A549 (cell line): Measurements from ENCODE around the gene SLAMF8. TPM values are rescaled to one million over a fixed set of nuclear protein-coding genes. Genes with fewer than 3 reads are reported as not detected.

Experiments used
- ATAC-seq, 2 experiments: fragments of 200-7000 bp in 1 of 2; fragments of >200 bp in 1 of 2; cut with Nextera tagmentation in 1 of 2; cut with Tn5 transposase in 1 of 2; 3 replicates each; pipeline versions ENCODE4 v1.8.0 to v1.9.1; 2018 to 2020; ENCODE audit warnings: mild to moderate bottlenecking in 1 of 2, moderate library complexity in 1 of 2
- CTCF ChIA-PET: fragments of 300-600 bp; sonication (Branson Sonifier 250); formaldehyde crosslinking; extraction: SDS; loops from one replicate; lab custom pipeline; 2021; ENCODE audit warnings: antibody characterized with exemption, inconsistent platforms; lab: Yijun Ruan, JAX
- POLR2A ChIA-PET: fragments of 350-600 bp; formaldehyde crosslinking; extraction: SDS; loops from one replicate; lab custom pipeline; 2021; ENCODE audit warnings: antibody characterized with exemption, inconsistent platforms; lab: Yijun Ruan, JAX
- DNase-seq, 2 experiments: peaks; one replicate each; pipeline versions ENCODE4 v3.0.0 to v3.0.0-alpha.2; 2011 to 2016; ENCODE audit warnings: low read depth in 1 of 2, low spot score in 1 of 2
- FAIRE-seq: peaks from 2 replicates; lab custom pipeline; 2011; peaks lifted over from hg19 to GRCh38; lab: Jason Lieb, UNC
- H3K27ac ChIP-seq, 2 experiments: fragments of >200 bp; sonication (Bioruptor Twin); formaldehyde crosslinking; 3 replicates each; pipeline ENCODE4 v1.5.1; 2016 to 2017
- H3K4me1 ChIP-seq: fragments of >200 bp; sonication (Bioruptor Twin); formaldehyde crosslinking; 3 replicates; pipeline ENCODE4 v1.6.1; 2016
- H3K4me2 ChIP-seq: fragments of >200 bp; sonication (Bioruptor Twin); formaldehyde crosslinking; 3 replicates; pipeline ENCODE4 v1.6.1; 2016
- H3K4me3 ChIP-seq: fragments of >200 bp; sonication (Bioruptor Twin); formaldehyde crosslinking; 3 replicates; pipeline ENCODE4 v1.5.1; 2016
- H3K9me3 ChIP-seq: fragments of >200 bp; sonication (Bioruptor Twin); formaldehyde crosslinking; 3 replicates; pipeline ENCODE4 v1.6.1; 2016
- BHLHE40 ChIP-seq: IDR thresholded peaks from 2 replicates; pipeline ENCODE4 v1.6.1; 2012; ENCODE audit warnings: low read depth, low read length, inconsistent platforms
- CBX8 ChIP-seq: fragments of 200-600 bp; sonication (generic); IDR thresholded peaks from 2 replicates; pipeline ENCODE4 v1.6.1; 2016
- CEBPB ChIP-seq, 2 experiments: fragments of >200 bp in 1 of 2; sonication (Bioruptor Twin) in 1 of 2; formaldehyde crosslinking in 1 of 2; IDR thresholded peaks; 2 replicates each; pipeline ENCODE4 v1.6.1; 2012 to 2016
- E2F6 ChIP-seq: IDR thresholded peaks from 2 replicates; pipeline ENCODE4 v1.6.1; 2012; ENCODE audit warnings: low read depth, borderline replicate concordance
- ELK1 ChIP-seq: fragments of 150-350 bp; IDR thresholded peaks from 2 replicates; pipeline ENCODE4 v1.6.1; 2014; ENCODE audit warnings: low read depth, mild to moderate bottlenecking, low read length
- ESRRA ChIP-seq: fragments of 150-350 bp; IDR thresholded peaks from 2 replicates; pipeline ENCODE4 v1.6.1; 2014; ENCODE audit warnings: mild to moderate bottlenecking, low read length, borderline replicate concordance
- HOXB5 ChIP-seq: fragments of 250-450 bp; sonication (Bioruptor Pico); IDR thresholded peaks from 2 replicates; pipeline ENCODE4 v1.5.0; 2020; ENCODE audit warnings: mild to moderate bottlenecking, moderate library complexity
- KDM1A ChIP-seq: fragments of 200-600 bp; sonication (generic); IDR thresholded peaks from 2 replicates; pipeline ENCODE4 v1.6.1; 2016; ENCODE audit warnings: low read depth, mild to moderate bottlenecking
- MAFK ChIP-seq: fragments of 450-650 bp; IDR thresholded peaks from 2 replicates; pipeline ENCODE4 v1.6.1; 2014; ENCODE audit not compliant: partially characterized antibody
- MYC ChIP-seq: IDR thresholded peaks from 2 replicates; pipeline ENCODE4 v1.6.1; 2012; ENCODE audit warnings: mild to moderate bottlenecking, inconsistent platforms, low read length, improper control_type of control experiment, borderline replicate concordance
- NFE2L2 ChIP-seq: fragments of 150-350 bp; conservative IDR thresholded peaks from 2 replicates; pipeline ENCODE4 v1.6.1; 2014; ENCODE audit warnings: low read length
- NR3C1 ChIP-seq: fragments of >200 bp; sonication (Bioruptor Twin); formaldehyde crosslinking; IDR thresholded peaks from 3 replicates; pipeline ENCODE4 v1.6.1; 2017
- PBX3 ChIP-seq: IDR thresholded peaks from 2 replicates; pipeline ENCODE4 v1.6.1; 2012
- PHF8 ChIP-seq: fragments of 200-600 bp; sonication (generic); IDR thresholded peaks from 2 replicates; pipeline ENCODE4 v1.6.1; 2016; ENCODE audit warnings: low read depth, mild to moderate bottlenecking, antibody characterized with exemption, moderate library complexity, borderline replicate concordance
- POLR2A ChIP-seq: IDR thresholded peaks from 2 replicates; pipeline ENCODE4 v1.6.1; 2012; ENCODE audit warnings: mild to moderate bottlenecking, low read length
- POLR2AphosphoS2 ChIP-seq: conservative IDR thresholded peaks from 2 replicates; pipeline ENCODE4 v1.6.1; 2012; ENCODE audit warnings: low read length, improper control_type of control experiment, inconsistent platforms
- RAD21 ChIP-seq, 2 experiments: fragments of >200 bp in 1 of 2; sonication (Bioruptor Twin) in 1 of 2; formaldehyde crosslinking in 1 of 2; IDR thresholded peaks in 1 of 2; conservative IDR thresholded peaks in 1 of 2; 2 replicates in 1 of 2; 3 replicates in 1 of 2; pipeline ENCODE4 v1.6.1; 2012 to 2018; ENCODE audit warnings: inconsistent platforms in 1 of 2
- RNF2 ChIP-seq: fragments of 200-600 bp; sonication (generic); IDR thresholded peaks from 2 replicates; pipeline ENCODE4 v1.6.1; 2016; ENCODE audit warnings: low read depth, mild to moderate bottlenecking, antibody characterized with exemption, moderate library complexity, borderline replicate concordance
- SMC3 ChIP-seq: fragments of >200 bp; sonication (Bioruptor Twin); formaldehyde crosslinking; IDR thresholded peaks from 3 replicates; pipeline ENCODE4 v1.6.1; 2018; ENCODE audit warnings: inconsistent platforms
- SREBF2 ChIP-seq: fragments of 450-650 bp; IDR thresholded peaks from 2 replicates; pipeline ENCODE4 v1.6.1; 2014; ENCODE audit warnings: mild to moderate bottlenecking, moderate library complexity
- USF2 ChIP-seq: fragments of 450-650 bp; IDR thresholded peaks from 2 replicates; pipeline ENCODE4 v1.6.1; 2014; ENCODE audit warnings: antibody characterized with exemption
- ZC3H11A ChIP-seq: fragments of 450-650 bp; IDR thresholded peaks from 2 replicates; pipeline ENCODE4 v1.6.1; 2014; ENCODE audit warnings: antibody characterized with exemption, mild to moderate bottlenecking
- ZNF302 ChIP-seq: fragments of 250-450 bp; sonication (Bioruptor Pico); IDR thresholded peaks from 2 replicates; pipeline ENCODE4 v1.9.0; 2021; ENCODE audit warnings: inconsistent platforms, mild to moderate bottlenecking, moderate library complexity
- WGBS: methylation state at CpG from one replicate; pipeline ENCODE4 v1.1.6; 2017; ENCODE audit errors: missing lambda C conversion rate; 5-methylcytosine and 5-hydroxymethylcytosine counted together
- polyA plus RNA-seq, 4 experiments: library from polyadenylated mRNA; depleted of rRNA in 3 of 4; stranded (reverse); fragments of >200 nt; fragmentation: RNase III in 1 of 4; extraction: RNeasy Plus Mini Kit Qiagen cat#74134 plus additional on column Dnase treatment in 1 of 4; gene quantifications; 2 replicates in 3 of 4; 3 replicates in 1 of 4; pipeline ENCODE4 v1.2.3, GENCODE V29; 2011 to 2017

The SLAMF8 gene
- polyA plus RNA-seq, 2 of the 4 experiments (the other 2 are of a cell fraction), result not detected

GRCh38 chr1:159859767-159860322, 33.2 kb downstream of the SLAMF8 start:
- no peak overlapping the region for H3K4me3 ChIP-seq
- peaks cover 4% of the 10 kb centered on the region; the same call in 1 of the 3 replicates for H3K4me1 ChIP-seq
- H3K4me2 ChIP-seq, result no peak overlapping the region
- no peak for TF ChIP-seq PHF8
- no peak for TF ChIP-seq CBX8
- TF ChIP-seq CEBPB (IDR thresholded peaks at IDR 0.05), result no peak
- TF ChIP-seq SREBF2, result no peak
- TF ChIP-seq RNF2, result no peak
- TF ChIP-seq E2F6, result no peak
- no peak for TF ChIP-seq RAD21 (conservative IDR thresholded peaks at IDR 0.05 in 1 of 2, IDR thresholded peaks at IDR 0.05 in 1 of 2)
- no peak for TF ChIP-seq BHLHE40
- no peak for TF ChIP-seq MYC
- ChIA-PET POLR2A (no interaction called here), CTCF (interaction anchor here (1.5 to 12.1 kb wide), 2 partner anchors 20 to 32 kb away, joined by 5 to 126 read pairs; no protein-coding TSS in a partner anchor)
- DNase-seq (no peak), FAIRE-seq (no peak), ATAC-seq (no peak)
- H3K9me3 ChIP-seq, result no peaks in the 10 kb centered on the region
- WGBS, result 66% methylated on average over 6 of the region's 7 CpGs
- no peak overlapping the region for H3K27ac ChIP-seq

- 48% methylated on average over 3 of the region's 3 CpGs for WGBS
- ChIA-PET CTCF (interaction anchor here (1.5 to 12.1 kb wide), 2 partner anchors 20 to 32 kb away, joined by 5 to 126 read pairs; no protein-coding TSS in a partner anchor), POLR2A (no interaction called here)
- H3K4me1 ChIP-seq, result peaks cover 4% of the 10 kb centered on the region; the same call in 1 of the 3 replicates
- no peak for DNase-seq
- no peaks in the 10 kb centered on the region for H3K9me3 ChIP-seq
- TF ChIP-seq CEBPB (IDR thresholded peaks at IDR 0.05) (no peak), BHLHE40 (no peak), NR3C1 (no peak), ZC3H11A (no peak), HOXB5 (no peak), MAFK (no peak), POLR2A (no peak), SMC3 (no peak), KDM1A (no peak), ELK1 (no peak), NFE2L2 (no peak), POLR2AphosphoS2 (no peak), RAD21 (conservative IDR thresholded peaks at IDR 0.05 in 1 of 2, IDR thresholded peaks at IDR 0.05 in 1 of 2) (no peak), PHF8 (no peak), USF2 (no peak), ZNF302 (CRISPR knock-in tag) (no peak), ESRRA (no peak), PBX3 (no peak)
- no peak overlapping the region for H3K27ac ChIP-seq
- H3K4me2 ChIP-seq, result no peak overlapping the region
- no peak for FAIRE-seq
- H3K4me3 ChIP-seq, result no peak overlapping the region
- no peak; a peak in 1 of 6 replicates for ATAC-seq
Observed at GRCh38 chr1:159860456-159860855, 33.8 kb downstream of the SLAMF8 start.
